ENCODE data around the gene SVIL.

Gene SVIL

GRCh38 chr10:29430101-29430500 is 204.7 kb downstream of the SVIL start:
- H3K9me3 ChIP-seq (ENCODE audit: insufficient read depth, low read length): no peaks in the 10 kb centered on the region
- H3K36me3 ChIP-seq (ENCODE audit: insufficient read depth, insufficient read length, low read length): no peaks in the 10 kb centered on the region
- no peak for TF ChIP-seq SUZ12 (IDR thresholded peaks at IDR 0.05; ENCODE audit: extremely low read depth, insufficient read depth, insufficient read length)
- no peak for TF ChIP-seq ZNF274 (IDR thresholded peaks at IDR 0.05; ENCODE audit: low read depth, low read length)
- no peak for TF ChIP-seq YY1 (IDR thresholded peaks at IDR 0.05; ENCODE audit: insufficient read depth, insufficient read length)
- H3K4me1 ChIP-seq (ENCODE audit: insufficient read depth, insufficient read length): no peaks in the 10 kb centered on the region
- no peaks in the 10 kb centered on the region for H3K27me3 ChIP-seq (ENCODE audit: insufficient read depth, insufficient read length)
- no peak for DNase-seq (ENCODE audit: low read depth, low spot score)
- no peak overlapping the region for H3K9ac ChIP-seq (ENCODE audit: insufficient read length, low read depth)
- H3K4me3 ChIP-seq (ENCODE audit: insufficient read length, low read depth): no peak overlapping the region

- H3K9me3 ChIP-seq (ENCODE audit: insufficient read depth, low read length): no peaks in the 10 kb centered on the region
- TF ChIP-seq SUZ12 (IDR thresholded peaks at IDR 0.05; ENCODE audit: extremely low read depth, insufficient read depth, insufficient read length): no peak
- TF ChIP-seq ZNF274 (IDR thresholded peaks at IDR 0.05; ENCODE audit: low read depth, low read length): no peak
- no peak for TF ChIP-seq YY1 (IDR thresholded peaks at IDR 0.05; ENCODE audit: insufficient read depth, insufficient read length)
- DNase-seq (ENCODE audit: low read depth, low spot score): no peak
Observed at GRCh38 chr10:29428486-29428885, 206.3 kb downstream of the SVIL start.

GRCh38 chr10:29427667-29428066 is 207.1 kb downstream of the SVIL start:
- TF ChIP-seq ZNF274 (IDR thresholded peaks at IDR 0.05; ENCODE audit: low read depth, low read length): no peak
- no peak for TF ChIP-seq YY1 (IDR thresholded peaks at IDR 0.05; ENCODE audit: insufficient read depth, insufficient read length)
- no peak for TF ChIP-seq SUZ12 (IDR thresholded peaks at IDR 0.05; ENCODE audit: extremely low read depth, insufficient read depth, insufficient read length)
- no peak overlapping the region for H3K4me3 ChIP-seq (ENCODE audit: insufficient read length, low read depth)
- DNase-seq (ENCODE audit: low read depth, low spot score): no peak
- H3K27me3 ChIP-seq (ENCODE audit: insufficient read depth, insufficient read length): no peaks in the 10 kb centered on the region
- H3K9me3 ChIP-seq (ENCODE audit: insufficient read depth, low read length): no peaks in the 10 kb centered on the region
- H3K9ac ChIP-seq (ENCODE audit: insufficient read length, low read depth): no peak overlapping the region
- H3K4me1 ChIP-seq (ENCODE audit: insufficient read depth, insufficient read length): no peaks in the 10 kb centered on the region
- H3K36me3 ChIP-seq (ENCODE audit: insufficient read depth, insufficient read length, low read length): no peaks in the 10 kb centered on the region

More at GRCh38 chr10:29428486-29428885, 206.3 kb downstream of the SVIL start:
- Histone ChIP-seq H3K36me3 (ENCODE audit: insufficient read depth, insufficient read length, low read length) (no peaks in the 10 kb centered on the region), H3K9ac (ENCODE audit: insufficient read length, low read depth) (no peak overlapping the region), H3K4me1 (ENCODE audit: insufficient read depth, insufficient read length) (no peaks in the 10 kb centered on the region), H3K4me3 (ENCODE audit: insufficient read length, low read depth) (no peak overlapping the region), H3K27me3 (ENCODE audit: insufficient read depth, insufficient read length) (no peaks in the 10 kb centered on the region)

- Histone ChIP-seq H3K36me3 (ENCODE audit: insufficient read depth, insufficient read length, low read length) (peaks cover 5% of the 10 kb centered on the region), H3K4me1 (ENCODE audit: insufficient read depth, insufficient read length) (no peaks in the 10 kb centered on the region), H3K9me3 (ENCODE audit: insufficient read depth, low read length) (no peaks in the 10 kb centered on the region), H3K27me3 (ENCODE audit: insufficient read depth, insufficient read length) (no peaks in the 10 kb centered on the region), H3K9ac (ENCODE audit: insufficient read length, low read depth) (no peak overlapping the region), H3K4me3 (ENCODE audit: insufficient read length, low read depth) (no peak overlapping the region)
- no peak for DNase-seq (ENCODE audit: low read depth, low spot score)
- TF ChIP-seq SUZ12 (IDR thresholded peaks at IDR 0.05; ENCODE audit: extremely low read depth, insufficient read depth, insufficient read length) (no peak), YY1 (IDR thresholded peaks at IDR 0.05; ENCODE audit: insufficient read depth, insufficient read length) (no peak), ZNF274 (IDR thresholded peaks at IDR 0.05; ENCODE audit: low read depth, low read length) (no peak)
Observed at GRCh38 chr10:29426420-29426819, 208.4 kb downstream of the SVIL start.

GRCh38 chr10:29424017-29424416 is 210.8 kb downstream of the SVIL start:
- DNase-seq (ENCODE audit: low read depth, low spot score): no peak
- no peak for TF ChIP-seq SUZ12 (IDR thresholded peaks at IDR 0.05; ENCODE audit: extremely low read depth, insufficient read depth, insufficient read length)
- TF ChIP-seq ZNF274 (IDR thresholded peaks at IDR 0.05; ENCODE audit: low read depth, low read length): no peak
- TF ChIP-seq YY1 (IDR thresholded peaks at IDR 0.05; ENCODE audit: insufficient read depth, insufficient read length): no peak
- Histone ChIP-seq H3K4me3 (ENCODE audit: insufficient read length, low read depth) (no peak overlapping the region), H3K9me3 (ENCODE audit: insufficient read depth, low read length) (no peaks in the 10 kb centered on the region), H3K36me3 (ENCODE audit: insufficient read depth, insufficient read length, low read length) (peaks cover 10% of the 10 kb centered on the region), H3K27me3 (ENCODE audit: insufficient read depth, insufficient read length) (no peaks in the 10 kb centered on the region), H3K9ac (ENCODE audit: insufficient read length, low read depth) (no peak overlapping the region), H3K4me1 (ENCODE audit: insufficient read depth, insufficient read length) (no peaks in the 10 kb centered on the region)

GRCh38 chr10:29420744-29421143 is 214.0 kb downstream of the SVIL start:
- Histone ChIP-seq H3K9ac (ENCODE audit: insufficient read length, low read depth) (no peak overlapping the region), H3K4me3 (ENCODE audit: insufficient read length, low read depth) (no peak overlapping the region), H3K27me3 (ENCODE audit: insufficient read depth, insufficient read length) (no peaks in the 10 kb centered on the region), H3K9me3 (ENCODE audit: insufficient read depth, low read length) (no peaks in the 10 kb centered on the region), H3K36me3 (ENCODE audit: insufficient read depth, insufficient read length, low read length) (peaks cover 10% of the 10 kb centered on the region), H3K4me1 (ENCODE audit: insufficient read depth, insufficient read length) (no peaks in the 10 kb centered on the region)
- DNase-seq (ENCODE audit: low read depth, low spot score): no peak
- TF ChIP-seq YY1 (IDR thresholded peaks at IDR 0.05; ENCODE audit: insufficient read depth, insufficient read length) (no peak), SUZ12 (IDR thresholded peaks at IDR 0.05; ENCODE audit: extremely low read depth, insufficient read depth, insufficient read length) (no peak), ZNF274 (IDR thresholded peaks at IDR 0.05; ENCODE audit: low read depth, low read length) (no peak)

GRCh38 chr10:29417324-29417723 is 217.4 kb downstream of the SVIL start:
- Histone ChIP-seq H3K9ac (ENCODE audit: insufficient read length, low read depth) (no peak overlapping the region), H3K9me3 (ENCODE audit: insufficient read depth, low read length) (no peaks in the 10 kb centered on the region), H3K4me1 (ENCODE audit: insufficient read depth, insufficient read length) (no peaks in the 10 kb centered on the region), H3K36me3 (ENCODE audit: insufficient read depth, insufficient read length, low read length) (peaks cover 10% of the 10 kb centered on the region), H3K27me3 (ENCODE audit: insufficient read depth, insufficient read length) (no peaks in the 10 kb centered on the region), H3K4me3 (ENCODE audit: insufficient read length, low read depth) (no peak overlapping the region)
- no peak for TF ChIP-seq ZNF274 (IDR thresholded peaks at IDR 0.05; ENCODE audit: low read depth, low read length)
- TF ChIP-seq SUZ12 (IDR thresholded peaks at IDR 0.05; ENCODE audit: extremely low read depth, insufficient read depth, insufficient read length): no peak
- TF ChIP-seq YY1 (IDR thresholded peaks at IDR 0.05; ENCODE audit: insufficient read depth, insufficient read length): no peak
- DNase-seq (ENCODE audit: low read depth, low spot score): no peak
